Measurements from ENCODE around the gene EXD3.

The EXD3 gene

DNA sequence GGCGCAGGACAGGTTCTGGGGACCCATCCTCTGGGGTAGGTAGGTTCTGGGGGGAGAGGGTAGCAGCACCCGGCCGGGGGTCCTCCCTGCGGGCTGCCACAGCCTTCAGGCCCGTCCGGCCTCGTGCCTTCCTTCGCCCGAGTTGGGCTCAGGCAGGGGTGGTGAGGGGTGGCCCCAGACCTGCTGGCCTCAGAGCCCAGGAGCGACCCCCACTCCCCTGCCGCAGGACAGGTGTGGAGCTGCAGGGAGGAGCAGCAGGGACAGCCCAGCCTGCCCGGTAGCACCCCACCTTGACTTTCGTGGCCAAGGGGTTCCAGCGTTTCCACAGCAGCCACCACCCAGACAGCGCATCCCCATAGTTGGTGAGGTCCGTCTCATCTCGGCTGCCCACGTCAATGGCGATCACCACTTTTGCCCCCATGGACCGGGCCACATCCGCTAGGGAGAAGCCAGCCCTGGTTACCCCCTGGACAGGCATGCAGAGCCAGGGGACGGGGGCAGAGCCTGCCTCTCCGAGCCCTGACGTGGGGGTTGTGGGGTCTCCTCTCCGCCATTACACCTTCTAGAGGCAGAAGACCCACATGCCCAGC lies 39.5 kb upstream of the EXD3 start:
- H3K9me3 ChIP-seq = no peaks in the 10 kb centered on the region
- TF ChIP-seq CTCF (IDR thresholded peaks at IDR 0.05) = no peak
- no peak overlapping the region for H3K4me3 ChIP-seq (ENCODE audit: low read depth in 1 of 2, low read length in 1 of 2)
- H3K36me3 ChIP-seq = no peaks in the 10 kb centered on the region
- no peak overlapping the region for H3K27ac ChIP-seq
- H3K4me1 ChIP-seq (ENCODE audit: control insufficient read depth in 1 of 2, insufficient read depth in 1 of 2, low read depth in 1 of 2, low read length in 1 of 2) = peaks cover 5 to 16% of the 10 kb centered on the region in 2 experiments
- H3K27me3 ChIP-seq = peaks cover 70% of the 10 kb centered on the region

- no peaks in the 10 kb centered on the region for H3K9me3 ChIP-seq
- no peak overlapping the region for H3K4me3 ChIP-seq (ENCODE audit: low read depth in 1 of 2, low read length in 1 of 2)
- peaks cover 77% of the 10 kb centered on the region for H3K27me3 ChIP-seq
- H3K4me1 ChIP-seq (ENCODE audit: control insufficient read depth in 1 of 2, insufficient read depth in 1 of 2, low read depth in 1 of 2, low read length in 1 of 2) = peaks cover 5 to 16% of the 10 kb centered on the region in 2 experiments
- H3K27ac ChIP-seq = no peak overlapping the region
- H3K36me3 ChIP-seq = no peaks in the 10 kb centered on the region
- no peak for TF ChIP-seq CTCF (IDR thresholded peaks at IDR 0.05)
These were observed 38.9 kb upstream of the EXD3 start for GRCh38 chr9:137461663-137462395.

- no peaks in the 10 kb centered on the region for H3K36me3 ChIP-seq
- peaks cover 83% of the 10 kb centered on the region for H3K27me3 ChIP-seq
- H3K27ac ChIP-seq = no peak overlapping the region
- peaks cover 5 to 16% of the 10 kb centered on the region in 2 experiments for H3K4me1 ChIP-seq (ENCODE audit: control insufficient read depth in 1 of 2, insufficient read depth in 1 of 2, low read depth in 1 of 2, low read length in 1 of 2)
- H3K4me3 ChIP-seq (ENCODE audit: low read depth in 1 of 2, low read length in 1 of 2) = no peak overlapping the region
- H3K9me3 ChIP-seq = no peaks in the 10 kb centered on the region
- no peak for TF ChIP-seq CTCF (IDR thresholded peaks at IDR 0.05)
These were observed 38.3 kb upstream of the EXD3 start for GRCh38 chr9:137461316-137461662.

DNA sequence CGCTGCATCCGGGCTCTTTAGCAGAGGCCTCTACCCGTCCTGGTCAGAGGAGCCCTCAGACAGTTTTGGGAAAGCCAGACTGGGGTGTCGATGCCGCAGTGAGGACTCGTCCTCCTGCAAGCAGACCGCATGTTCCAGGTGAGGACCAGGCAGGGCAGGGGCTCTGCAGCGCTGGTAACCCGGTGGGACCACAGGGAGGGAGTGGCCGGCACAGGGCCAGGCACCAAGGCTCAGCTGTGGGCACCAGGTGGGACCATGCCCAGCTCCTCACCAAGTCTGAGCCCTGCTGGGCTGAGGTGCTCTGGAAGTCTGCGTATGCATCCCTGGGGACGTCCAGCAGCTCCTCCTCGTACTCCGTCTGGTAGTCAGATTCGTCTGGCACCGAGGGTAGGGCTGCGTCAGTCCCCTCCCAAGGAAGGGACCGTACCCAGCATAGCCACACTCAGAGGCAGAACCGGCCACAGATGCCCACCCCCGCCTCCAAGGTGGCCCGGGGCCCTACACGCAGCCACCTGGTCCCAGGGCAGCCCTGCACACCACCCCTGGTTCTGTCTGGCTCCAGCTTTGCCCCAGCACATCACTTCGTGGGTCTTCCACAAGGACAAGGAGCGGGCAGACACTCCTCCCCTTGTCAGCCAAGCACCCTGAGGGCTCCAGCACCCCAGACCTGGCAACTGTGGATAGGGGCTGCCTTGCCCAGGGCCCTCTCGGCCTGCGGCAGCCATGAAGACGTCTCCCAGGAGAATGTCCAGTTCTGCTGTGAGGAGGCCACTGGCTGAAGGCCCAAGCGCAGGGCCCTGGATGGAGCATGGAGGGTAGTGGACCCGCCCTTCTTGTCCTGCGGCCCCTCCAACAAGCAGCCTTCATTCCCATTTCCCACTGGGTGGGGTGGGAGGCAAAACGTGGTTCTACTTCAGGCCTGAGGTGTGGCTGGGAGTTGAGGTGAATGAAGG lies 37.7 kb upstream of the EXD3 start:
- Histone ChIP-seq H3K9me3 (no peaks in the 10 kb centered on the region), H3K4me1 (ENCODE audit: control insufficient read depth in 1 of 2, insufficient read depth in 1 of 2, low read depth in 1 of 2, low read length in 1 of 2) (peaks cover 5 to 16% of the 10 kb centered on the region in 2 experiments), H3K36me3 (no peaks in the 10 kb centered on the region), H3K27me3 (peaks cover 85% of the 10 kb centered on the region), H3K27ac (no peak overlapping the region), H3K4me3 (ENCODE audit: low read depth in 1 of 2, low read length in 1 of 2) (no peak overlapping the region)
- no peak for TF ChIP-seq CTCF (IDR thresholded peaks at IDR 0.05)

- Histone ChIP-seq H3K36me3 (no peaks in the 10 kb centered on the region), H3K4me1 (ENCODE audit: control insufficient read depth in 1 of 2, insufficient read depth in 1 of 2, low read depth in 1 of 2, low read length in 1 of 2) (peaks cover 5 to 19% of the 10 kb centered on the region in 2 experiments), H3K27me3 (peaks cover 85% of the 10 kb centered on the region), H3K27ac (no peak overlapping the region), H3K4me3 (ENCODE audit: low read depth in 1 of 2, low read length in 1 of 2) (peak overlapping the region; percentile 49 to 67), H3K9me3 (no peaks in the 10 kb centered on the region)
- TF ChIP-seq CTCF (IDR thresholded peaks at IDR 0.05) = no peak
These were observed 36.8 kb upstream of the EXD3 start for GRCh38 chr9:137459601-137460362.

All from neutrophil (primary cell).